ENCODE results near the gene HELB.

HELB gene

DNA sequence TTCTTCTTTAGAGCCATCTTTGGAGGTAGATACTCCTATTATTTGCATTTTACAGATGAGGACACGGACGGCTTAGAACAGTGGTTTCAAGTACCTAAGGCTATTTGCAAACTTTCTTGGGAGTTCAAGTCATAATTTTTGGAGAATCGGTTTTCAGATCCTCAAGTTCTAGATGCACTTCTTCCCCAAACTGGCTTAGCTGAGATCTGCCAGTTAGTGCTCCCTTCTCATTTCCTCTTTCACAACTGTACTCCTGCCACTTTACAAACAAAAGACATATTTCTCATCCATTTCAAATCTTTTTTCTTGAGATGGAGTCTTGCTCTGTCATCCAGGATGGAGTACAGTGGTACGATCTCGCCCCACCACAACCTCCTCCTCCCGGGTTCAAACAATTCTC is 77.3 kb downstream of the HELB start:
- no peak overlapping the region for H3K4me3 ChIP-seq (ENCODE audit: low read depth, low read length)
- no peak for DNase-seq (ENCODE audit: low read depth, low spot score)
- TF ChIP-seq CTCF (IDR thresholded peaks at IDR 0.05; ENCODE audit: low read depth, low read length): no peak
- in situ Hi-C loops (cut with HindIII; ENCODE audit: low sequenced_read_pairs): no loop called here

GRCh38 chr12:66380769-66381535 is 78.7 kb downstream of the HELB start:
- no peak for TF ChIP-seq CTCF (IDR thresholded peaks at IDR 0.05; ENCODE audit: low read depth, low read length)
- DNase-seq (ENCODE audit: low read depth, low spot score): no peak
- H3K4me3 ChIP-seq (ENCODE audit: low read depth, low read length): no peak overlapping the region
- in situ Hi-C loops (cut with HindIII; ENCODE audit: low sequenced_read_pairs): no loop called here

GRCh38 chr12:66387117-66387516 is 84.8 kb downstream of the HELB start:
- no peak overlapping the region for H3K4me3 ChIP-seq (ENCODE audit: low read depth, low read length)
- TF ChIP-seq CTCF (IDR thresholded peaks at IDR 0.05; ENCODE audit: low read depth, low read length): no peak
- in situ Hi-C loops (cut with HindIII; ENCODE audit: low sequenced_read_pairs): no loop called here
- no peak for DNase-seq (ENCODE audit: low read depth, low spot score)
